A673 (cell line): ENCODE results near the gene CELF4. TPM values are rescaled to one million over a fixed set of nuclear protein-coding genes. Genes with fewer than 3 reads are reported as not detected.

Experiments
- Bru-seq: library from RNA; stranded (reverse); fragments of 400-500 nt; gene quantifications from one replicate; lab custom pipeline; 2021; lab: Mats Ljungman, UMichigan
- BruChase-seq, 2 experiments: library from RNA; stranded (reverse); fragments of 400-500 nt; gene quantifications; one replicate each; lab custom pipeline; 2021; lab: Mats Ljungman, UMichigan
- BruUV-seq: library from RNA; stranded (reverse); fragments of 400-500 nt; replicated peaks from 2 replicates; lab custom pipeline; 2021; lab: Mats Ljungman, UMichigan
- CTCF ChIA-PET: fragments of 300-600 bp; sonication (Branson Sonifier 250); formaldehyde crosslinking; loops from one replicate; lab custom pipeline; 2022; ENCODE audit warnings: antibody characterized with exemption; lab: Charles Lee
- POLR2A ChIA-PET: fragments of 300-600 bp; sonication (Branson Sonifier 250); formaldehyde crosslinking; loops from one replicate; lab custom pipeline; 2022; ENCODE audit warnings: antibody characterized with exemption; ENCODE audit not compliant: low non-redundant PET; lab: Charles Lee
- DNase-seq: peaks from one replicate; pipeline ENCODE4 v3.0.0-alpha.2; 2015; ENCODE audit warnings: low spot score
- H3K27ac ChIP-seq: fragments of 200-600 bp; sonication (generic); 2 replicates; pipeline ENCODE4 v1.5.1; 2016; ENCODE audit warnings: mixed run types, low read depth, mild to moderate bottlenecking, mixed read lengths, antibody characterized with exemption, low read length; ENCODE audit not compliant: poor library complexity, severe bottlenecking
- H3K27me3 ChIP-seq: fragments of 200-600 bp; sonication (generic); replicated peaks from 2 replicates; pipeline ENCODE4 v1.6.1; 2017; ENCODE audit warnings: mixed run types, low read depth, mild to moderate bottlenecking, mixed read lengths, antibody characterized with exemption, low read length; ENCODE audit not compliant: insufficient read depth, poor library complexity
- H3K36me3 ChIP-seq: fragments of 200-600 bp; sonication (generic); 2 replicates; pipeline ENCODE4 v1.6.1; 2016; ENCODE audit warnings: mixed run types, mild to moderate bottlenecking, mixed read lengths, antibody characterized with exemption, low read length; ENCODE audit not compliant: insufficient read depth, poor library complexity, severe bottlenecking
- H3K4me1 ChIP-seq: fragments of 200-600 bp; sonication (generic); 2 replicates; pipeline ENCODE4 v1.6.1; 2017; ENCODE audit warnings: mixed run types, mild to moderate bottlenecking, mixed read lengths, antibody characterized with exemption, low read length; ENCODE audit not compliant: insufficient read depth, poor library complexity, severe bottlenecking
- H3K4me3 ChIP-seq: fragments of 200-600 bp; sonication (generic); 2 replicates; pipeline ENCODE4 v1.5.1; 2016; ENCODE audit warnings: low read depth, mixed run types, mild to moderate bottlenecking, mixed read lengths, low read length; ENCODE audit not compliant: poor library complexity, severe bottlenecking
- H3K9me3 ChIP-seq: fragments of 200-600 bp; sonication (generic); 2 replicates; pipeline ENCODE4 v1.6.1; 2016; ENCODE audit warnings: mixed run types, low read depth, mild to moderate bottlenecking, mixed read lengths, antibody characterized with exemption, low read length; ENCODE audit not compliant: poor library complexity, severe bottlenecking
- CTCF ChIP-seq: fragments of 300-800, 200-600 bp; sonication (generic); conservative IDR thresholded peaks from 2 replicates; pipeline ENCODE4 v1.5.1; 2017; ENCODE audit warnings: low read depth, mild to moderate bottlenecking, antibody characterized with exemption, low read length, moderate library complexity, mixed read lengths
- EZH2 ChIP-seq: fragments of 200-600 bp; sonication (generic); IDR thresholded peaks from 2 replicates; pipeline ENCODE4 v1.6.1; 2017; ENCODE audit warnings: borderline replicate concordance, low read depth, mild to moderate bottlenecking, mixed read lengths, antibody characterized with exemption, low read length; ENCODE audit not compliant: poor library complexity, severe bottlenecking
- intact Hi-C: fragments of 100-400 bp; cut with micrococcal nuclease; formaldehyde crosslinking; loops from one replicate; pipeline ENCODE4 v1.10.0; 2022; ENCODE audit not compliant: unreplicated experiment
- long read RNA-seq: library from polyadenylated mRNA; stranded (forward); transcript quantifications from one replicate; pipeline ENCODE4 v2.0.0, GENCODE V29; 2022
- total RNA-seq: library from RNA; stranded (reverse); gene quantifications from 2 replicates; pipeline ENCODE4 v1.2.3, GENCODE V29; 2021

CELF4 gene
- total RNA-seq, result not detected in 2 replicates
- not detected for Bru-seq, nascent RNA
- not detected for BruChase-seq, experiment 1, labeled RNA remaining after a 2-hour chase
- BruChase-seq, experiment 2, labeled RNA remaining after a 6-hour chase, result percentile 0 among the genes with signal in this experiment
- long read RNA-seq, partial matches to known transcripts, result 0 of 4 reads
- long read RNA-seq, other reads (novel, unspliced or antisense), result 4 of 4 reads

- intact Hi-C loops, result no loop called here
- TF ChIP-seq CTCF, result no peak
- peak; percentile 74 for TF ChIP-seq EZH2
- ChIA-PET CTCF (no interaction called here), POLR2A (interaction anchor here (0.7 kb wide), 1 partner anchor 40 kb away, joined by 3 read pairs; no protein-coding TSS in a partner anchor)
- BruUV-seq, result no TSS peak
- Histone ChIP-seq H3K27ac (no peak within 1 kb of the TSS), H3K4me3 (peak within 1 kb of the TSS; percentile 15), H3K4me1 (no peaks in the 10 kb centered on the region), H3K36me3 (no peaks in the 10 kb centered on the region), H3K9me3 (no peaks in the 10 kb centered on the region), H3K27me3 (peaks cover 98% of the 10 kb centered on the region)
- peak; percentile 4 for DNase-seq
These were observed at the start of gene CELF4 for GRCh38 chr18:37565101-37565976. Gene CELF4 (minus strand): TSS chr18:37565798.

GRCh38 chr18:37613253-37613565 lies 47.6 kb upstream of the CELF4 start:
- CTCF ChIA-PET, result no interaction called here

More at GRCh38 chr18:37613253-37613565, 47.6 kb upstream of the CELF4 start:
- H3K36me3 ChIP-seq, result no peaks in the 10 kb centered on the region
- H3K4me3 ChIP-seq, result no peak overlapping the region
- intact Hi-C loops, result no loop called here
- no TSS peak for BruUV-seq
- DNase-seq, result no peak
- H3K9me3 ChIP-seq, result no peaks in the 10 kb centered on the region
- TF ChIP-seq EZH2 (no peak), CTCF (no peak)
- POLR2A ChIA-PET, result no interaction called here
- H3K27ac ChIP-seq, result no peak overlapping the region
- H3K27me3 ChIP-seq, result peaks cover 5% of the 10 kb centered on the region
- no peaks in the 10 kb centered on the region for H3K4me1 ChIP-seq
